Sigmoid colon (tissue), 7 donors: ENCODE results near the gene MMP3. TPM values are rescaled to one million over a fixed set of nuclear protein-coding genes. Genes with fewer than 3 reads are reported as not detected.

ENCODE experiments used
- DNase-seq: peaks from one replicate; pipeline ENCODE4 v3.0.0-alpha.2; 2019
- H3K27ac ChIP-seq, 4 donors: fragments of 200-600 bp; sonication (generic); one replicate each; pipeline ENCODE4 v1.5.1; 2016 to 2019; ENCODE audit warnings: mild to moderate bottlenecking in 1 of 4
- H3K27me3 ChIP-seq, 3 donors: fragments of 200-600 bp; sonication (generic); one replicate each; pipeline ENCODE4 v1.5.1; 2019; ENCODE audit warnings: mild to moderate bottlenecking in 1 of 3
- H3K36me3 ChIP-seq, 4 donors: fragments of 200-600 bp; sonication (generic); one replicate each; pipeline ENCODE4 v1.5.1; 2016 to 2019
- H3K4me1 ChIP-seq, 4 donors: fragments of 200-600 bp; sonication (generic); one replicate each; pipeline ENCODE4 v1.5.1; 2017 to 2019
- H3K4me3 ChIP-seq, 4 donors: fragments of 200-600 bp; sonication (generic); one replicate each; pipeline ENCODE4 v1.5.1; 2017 to 2019; ENCODE audit warnings: mild to moderate bottlenecking in 2 of 4, moderate library complexity in 1 of 4
- H3K9me3 ChIP-seq, 4 donors: fragments of 200-600 bp in 3 of 4; sonication (generic) in 3 of 4; one replicate each; pipeline versions ENCODE4 v1.5.1 to v1.6.1; 2013 to 2019
- EP300 ChIP-seq, 4 donors: sonication (generic); formaldehyde crosslinking; IDR thresholded peaks; one replicate each; pipeline ENCODE4 v1.6.1; 2017; ENCODE audit warnings: antibody characterized with exemption in 4 of 4
- POLR2A ChIP-seq, 2 donors: fragments of 450-650 bp; IDR thresholded peaks; one replicate each; pipeline ENCODE4 v1.6.1; 2016; ENCODE audit warnings: antibody characterized with exemption in 2 of 2, mild to moderate bottlenecking in 2 of 2, moderate library complexity in 2 of 2
- POLR2AphosphoS5 ChIP-seq, 4 donors: sonication (generic); formaldehyde crosslinking; IDR thresholded peaks; one replicate each; pipeline ENCODE4 v1.6.1; 2017; ENCODE audit warnings: antibody characterized with exemption in 4 of 4
- WGBS, 2 donors: extraction: QIAGEN DNeasy Blood & Tissue Kit; methylation state at CpG; one replicate each; pipeline ENCODE4 v1.1.7; 2013; 5-methylcytosine and 5-hydroxymethylcytosine counted together
- intact Hi-C: fragments of 100-400 bp; cut with DNase I; formaldehyde crosslinking; loops from one replicate; pipeline ENCODE4 v1.15.1; 2023
- polyA plus RNA-seq, 3 donors: library from polyadenylated mRNA; stranded (reverse); fragments of 200-250 nt; gene quantifications; one replicate each; pipeline ENCODE4 v1.2.3, GENCODE V29; 2013
- total RNA-seq, 4 donors: library from RNA; depleted of rRNA; stranded (reverse); fragments of >200 nt; gene quantifications; one replicate each; pipeline ENCODE4 v1.1.0, GENCODE V29; 2016
- TF ChIP-seq, protein P1 (sequence below), 4 experiments: fragments of 450-650 bp in 3 of 4; fragments of 200-600 bp in 1 of 4; IDR thresholded peaks; one replicate each; pipeline ENCODE4 v1.5.1; 2016 to 2019; ENCODE audit warnings: antibody characterized with exemption in 4 of 4, mild to moderate bottlenecking in 3 of 4, moderate library complexity in 2 of 4
- donor health status: healthy with polysubstance abuse.
- donor health status: Bipolar disorder and iron deficiency.
- donor health status: healthy.

MMP3 gene
- total and polyA plus RNA-seq, 7 donors = 0.36 to 28.5 (median 2.8) TPM; not detected in 2

DNA sequence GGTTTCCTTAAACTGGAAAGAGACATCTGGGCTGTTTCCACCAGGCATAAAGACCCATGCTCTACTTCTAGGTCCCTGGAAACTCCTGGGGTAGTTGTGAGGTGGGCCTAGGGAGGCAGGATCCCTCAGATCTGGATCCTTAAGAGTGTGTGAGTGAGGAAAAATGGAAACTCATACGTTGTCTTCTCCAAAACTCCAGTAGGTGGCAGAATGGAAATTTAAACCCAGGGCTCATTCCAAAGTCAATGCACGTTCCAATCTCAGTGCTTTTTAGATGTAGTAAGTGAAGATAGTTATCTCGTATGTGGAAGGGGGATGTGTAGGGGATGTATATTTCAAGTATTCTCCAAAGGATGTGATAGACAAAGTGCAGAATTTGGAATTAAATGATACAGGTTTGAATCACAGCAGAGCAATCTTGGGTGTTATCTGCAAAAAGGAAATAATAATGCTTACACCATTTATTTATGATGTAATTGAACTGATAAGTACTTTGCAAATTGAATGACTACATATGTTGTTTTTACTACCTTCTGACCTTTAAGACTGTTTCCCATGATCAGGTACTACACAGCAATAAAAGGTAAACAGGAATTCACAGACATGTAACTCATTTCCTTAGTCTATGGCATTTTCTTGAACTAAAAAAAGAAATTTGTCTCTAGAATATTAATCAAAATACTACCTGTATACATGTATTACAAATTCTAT is 32.3 kb downstream of the MMP3 start:
- Histone ChIP-seq H3K27ac (no peak overlapping the region), H3K9me3 (no peaks in the 10 kb centered on the region), H3K4me3 (no peak overlapping the region), H3K4me1 (no peaks in the 10 kb centered on the region), H3K27me3 (no peaks in the 10 kb centered on the region), H3K36me3 (no peaks in the 10 kb centered on the region)
- intact Hi-C loops = loop anchor here (2.0 to 5.0 kb wide), 2 partner anchors 130 to 241 kb away; no protein-coding TSS in a partner anchor
- DNase-seq = no peak
- TF ChIP-seq EP300 (IDR thresholded peaks at IDR 0.05) = no peak
- TF ChIP-seq, protein P1, sequence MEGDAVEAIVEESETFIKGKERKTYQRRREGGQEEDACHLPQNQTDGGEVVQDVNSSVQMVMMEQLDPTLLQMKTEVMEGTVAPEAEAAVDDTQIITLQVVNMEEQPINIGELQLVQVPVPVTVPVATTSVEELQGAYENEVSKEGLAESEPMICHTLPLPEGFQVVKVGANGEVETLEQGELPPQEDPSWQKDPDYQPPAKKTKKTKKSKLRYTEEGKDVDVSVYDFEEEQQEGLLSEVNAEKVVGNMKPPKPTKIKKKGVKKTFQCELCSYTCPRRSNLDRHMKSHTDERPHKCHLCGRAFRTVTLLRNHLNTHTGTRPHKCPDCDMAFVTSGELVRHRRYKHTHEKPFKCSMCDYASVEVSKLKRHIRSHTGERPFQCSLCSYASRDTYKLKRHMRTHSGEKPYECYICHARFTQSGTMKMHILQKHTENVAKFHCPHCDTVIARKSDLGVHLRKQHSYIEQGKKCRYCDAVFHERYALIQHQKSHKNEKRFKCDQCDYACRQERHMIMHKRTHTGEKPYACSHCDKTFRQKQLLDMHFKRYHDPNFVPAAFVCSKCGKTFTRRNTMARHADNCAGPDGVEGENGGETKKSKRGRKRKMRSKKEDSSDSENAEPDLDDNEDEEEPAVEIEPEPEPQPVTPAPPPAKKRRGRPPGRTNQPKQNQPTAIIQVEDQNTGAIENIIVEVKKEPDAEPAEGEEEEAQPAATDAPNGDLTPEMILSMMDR (IDR thresholded peaks at IDR 0.05) = peak in 1 of 4 experiments; percentile 41
- WGBS, 2 donors = 1 to 12% methylated on average over 3 of the region's 3 CpGs

DNA sequence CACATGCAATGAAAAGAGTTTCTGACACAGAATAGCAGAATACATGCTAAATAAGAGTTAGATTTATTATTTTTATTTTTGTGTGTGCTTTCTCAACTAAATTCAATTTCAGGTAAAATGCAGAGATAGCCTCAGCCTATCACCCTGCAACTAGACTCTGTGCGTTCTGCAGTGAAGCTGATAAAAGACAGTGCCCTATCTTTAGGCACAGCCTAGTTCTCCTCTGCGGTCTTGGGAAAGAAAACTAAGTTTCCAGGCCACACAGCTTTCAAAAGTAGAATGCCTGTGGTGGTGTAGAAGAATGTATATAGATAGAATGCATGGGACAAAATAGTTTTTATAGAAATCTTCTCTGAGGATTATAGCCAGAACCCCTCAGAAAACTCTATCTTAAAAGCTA is 33.4 kb downstream of the MMP3 start:
- no peak for DNase-seq
- WGBS, 2 donors = 87 to 91% methylated on average over 2 of the region's 2 CpGs

DNA sequence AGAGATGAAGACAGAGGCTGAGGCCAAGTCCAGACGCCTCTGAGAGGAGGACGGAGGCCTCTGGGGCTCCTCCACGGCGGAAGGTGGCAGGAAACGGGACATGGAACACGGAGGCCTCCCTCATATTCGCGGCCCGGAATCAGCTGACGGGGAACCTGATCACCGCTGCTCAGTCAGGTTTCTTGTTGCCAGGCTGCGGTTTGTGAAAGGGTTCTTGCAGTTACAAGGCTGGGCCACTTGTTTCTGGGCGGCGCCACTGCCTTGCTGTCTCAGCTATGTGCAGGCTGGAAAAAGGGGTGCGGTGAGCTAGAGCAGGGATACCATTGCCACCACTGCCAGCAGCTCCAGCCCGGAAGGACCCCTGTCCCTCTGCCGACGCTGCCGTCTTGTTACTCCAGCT is 35.5 kb downstream of the MMP3 start:
- 65 to 89% methylated on average over 19 of the region's 19 CpGs for WGBS, 2 donors
- Histone ChIP-seq H3K27me3 (no peaks in the 10 kb centered on the region), H3K9me3 (no peaks in the 10 kb centered on the region), H3K27ac (no peak overlapping the region), H3K4me3 (no peak overlapping the region), H3K36me3 (no peaks in the 10 kb centered on the region), H3K4me1 (no peaks in the 10 kb centered on the region)
- no peak for TF ChIP-seq EP300 (IDR thresholded peaks at IDR 0.05)
- TF ChIP-seq, protein P1 (IDR thresholded peaks at IDR 0.05) = no peak
- no peak for TF ChIP-seq POLR2AphosphoS5 (IDR thresholded peaks at IDR 0.05)
- TF ChIP-seq POLR2A (IDR thresholded peaks at IDR 0.05) = no peak
- intact Hi-C loops = no loop called here
- DNase-seq = no peak

More for the DNA sequence above, 33.4 kb downstream of the MMP3 start:
- Histone ChIP-seq H3K4me3 (no peak overlapping the region), H3K9me3 (no peaks in the 10 kb centered on the region), H3K36me3 (no peaks in the 10 kb centered on the region), H3K27me3 (no peaks in the 10 kb centered on the region), H3K27ac (no peak overlapping the region), H3K4me1 (no peaks in the 10 kb centered on the region)
- TF ChIP-seq POLR2A (IDR thresholded peaks at IDR 0.05) = no peak
- TF ChIP-seq EP300 (IDR thresholded peaks at IDR 0.05) = no peak
- no peak for TF ChIP-seq POLR2AphosphoS5 (IDR thresholded peaks at IDR 0.05)
- intact Hi-C loops = loop anchor here (2.0 to 5.0 kb wide), 2 partner anchors 131 to 242 kb away; no protein-coding TSS in a partner anchor

DNA sequence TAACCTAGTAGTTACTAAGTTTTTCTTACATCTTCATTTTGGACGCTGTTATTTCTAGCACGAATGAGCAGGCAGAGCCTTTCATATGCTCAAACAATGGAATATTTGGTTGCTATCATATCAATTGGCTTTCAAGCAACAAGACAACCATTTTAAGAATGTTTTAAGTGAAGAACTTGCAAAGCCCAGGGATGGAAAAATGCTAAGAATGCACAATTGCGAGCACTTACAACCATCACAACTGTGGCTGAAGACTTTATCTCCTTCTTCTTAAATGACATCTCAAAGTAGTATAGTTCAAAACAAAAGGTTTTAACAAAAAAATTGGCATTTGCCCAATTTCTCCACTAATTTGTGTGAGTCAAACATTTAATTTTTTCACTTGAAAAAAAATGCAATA is 37.1 kb downstream of the MMP3 start:
- 83% methylated on average over 3 of the region's 3 CpGs for WGBS, 2 donors
- Histone ChIP-seq H3K27ac (no peak overlapping the region), H3K27me3 (no peaks in the 10 kb centered on the region), H3K36me3 (no peaks in the 10 kb centered on the region), H3K4me1 (no peaks in the 10 kb centered on the region), H3K4me3 (no peak overlapping the region), H3K9me3 (no peaks in the 10 kb centered on the region)
- TF ChIP-seq POLR2AphosphoS5 (IDR thresholded peaks at IDR 0.05) (no peak), EP300 (IDR thresholded peaks at IDR 0.05) (no peak), POLR2A (IDR thresholded peaks at IDR 0.05) (no peak)
- TF ChIP-seq, protein P1 (IDR thresholded peaks at IDR 0.05) = no peak
- no peak for DNase-seq
- intact Hi-C loops = no loop called here

DNA sequence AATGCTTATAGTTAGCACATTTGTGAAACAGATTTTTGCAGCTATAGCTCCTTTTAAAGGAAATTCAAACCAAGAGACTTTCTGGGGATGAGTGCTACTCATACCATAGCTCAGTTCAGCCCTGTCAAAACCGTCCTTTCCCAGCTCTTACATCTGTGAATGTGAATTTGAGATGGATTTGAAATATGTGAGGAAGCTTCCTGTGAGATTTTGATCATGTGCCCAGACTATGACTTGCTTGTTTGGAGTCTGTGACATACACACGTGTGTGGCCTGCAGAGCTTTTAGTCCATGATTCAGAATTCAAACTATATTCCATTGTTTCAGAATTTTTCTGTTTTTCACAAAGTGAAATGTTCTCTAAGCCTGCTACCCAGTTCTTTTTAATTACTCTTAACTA is 41.1 kb downstream of the MMP3 start:
- Histone ChIP-seq H3K36me3 (no peaks in the 10 kb centered on the region), H3K27me3 (no peaks in the 10 kb centered on the region), H3K4me1 (no peaks in the 10 kb centered on the region), H3K4me3 (no peak overlapping the region), H3K9me3 (no peaks in the 10 kb centered on the region), H3K27ac (no peak overlapping the region)
- WGBS, 2 donors = 44 to 65% methylated on average over 2 of the region's 2 CpGs
- intact Hi-C loops = no loop called here
- no peak for DNase-seq
- TF ChIP-seq POLR2AphosphoS5 (IDR thresholded peaks at IDR 0.05) (no peak), POLR2A (IDR thresholded peaks at IDR 0.05) (no peak), EP300 (IDR thresholded peaks at IDR 0.05) (no peak)
- TF ChIP-seq, protein P1 (IDR thresholded peaks at IDR 0.05) = no peak
